ENCODE measurements around the gene TTI1.
"Not testable (repeated sequence)": the region's sequence is repeated elsewhere in the genome, so short reads cannot be mapped to it uniquely, and the experiment has no call there.

Gene TTI1

DNA sequence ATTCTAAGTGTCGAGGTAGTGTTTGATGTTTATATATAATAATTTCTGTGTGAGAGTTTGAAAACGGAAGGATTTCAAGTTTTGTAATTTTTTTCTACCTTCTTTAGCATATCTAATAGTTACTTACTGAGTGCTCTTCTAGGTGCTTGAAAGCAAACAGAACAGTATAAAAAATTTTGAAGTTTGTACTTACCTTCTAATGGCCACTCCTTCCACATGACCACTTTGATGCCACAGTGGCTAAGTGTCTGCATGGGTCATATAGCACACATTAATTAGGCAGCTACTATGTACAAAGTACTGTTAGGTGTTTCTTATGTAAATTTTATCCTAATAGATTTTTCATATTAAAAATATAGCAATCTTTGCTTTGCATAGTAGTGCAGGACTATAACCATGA is 21.4 kb upstream of the TTI1 start:
- DNase-seq = no peak

DNA sequence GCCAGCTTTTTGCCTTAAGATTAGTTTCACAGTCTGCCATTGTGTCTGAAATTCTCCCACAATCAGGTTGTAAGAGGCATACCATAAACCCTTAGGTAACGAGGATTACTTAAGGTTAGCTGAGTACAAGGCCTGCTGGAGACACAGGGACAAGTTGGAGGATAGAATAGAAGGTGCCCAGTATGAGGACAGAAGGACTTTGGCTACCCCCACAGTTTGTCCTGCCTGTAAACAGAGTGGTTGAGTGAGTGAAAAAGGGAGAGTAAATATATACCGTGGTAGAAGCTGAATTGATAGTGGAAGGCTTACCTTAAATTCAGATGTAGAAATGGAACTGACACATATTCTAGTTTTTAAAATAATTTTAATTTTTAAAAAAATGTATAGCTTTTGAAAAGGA is 19.6 kb upstream of the TTI1 start:
- DNase-seq = no peak

- no peak for DNase-seq
Measured at GRCh38 chr20:38050686-38051085, 17.4 kb upstream of the TTI1 start.

DNA sequence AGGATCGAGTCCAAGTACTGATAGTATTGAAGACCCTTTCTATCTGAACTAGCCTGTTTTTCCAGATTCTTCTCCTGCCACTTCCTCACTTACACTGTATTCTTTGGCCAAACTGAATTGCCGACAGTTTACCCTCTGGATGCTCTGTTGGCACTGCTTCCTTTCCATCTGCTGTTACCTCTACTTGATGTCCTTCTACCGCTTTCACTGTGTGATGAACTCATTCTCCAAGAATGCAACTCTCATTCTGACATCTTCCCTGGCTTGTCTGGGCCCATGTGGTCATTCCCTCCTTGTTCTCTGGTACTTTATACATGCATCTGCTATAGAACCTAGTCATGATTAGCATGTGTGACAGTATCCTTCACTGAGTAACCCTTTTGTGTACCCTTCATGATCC is 16.5 kb upstream of the TTI1 start:
- DNase-seq = no peak

DNA sequence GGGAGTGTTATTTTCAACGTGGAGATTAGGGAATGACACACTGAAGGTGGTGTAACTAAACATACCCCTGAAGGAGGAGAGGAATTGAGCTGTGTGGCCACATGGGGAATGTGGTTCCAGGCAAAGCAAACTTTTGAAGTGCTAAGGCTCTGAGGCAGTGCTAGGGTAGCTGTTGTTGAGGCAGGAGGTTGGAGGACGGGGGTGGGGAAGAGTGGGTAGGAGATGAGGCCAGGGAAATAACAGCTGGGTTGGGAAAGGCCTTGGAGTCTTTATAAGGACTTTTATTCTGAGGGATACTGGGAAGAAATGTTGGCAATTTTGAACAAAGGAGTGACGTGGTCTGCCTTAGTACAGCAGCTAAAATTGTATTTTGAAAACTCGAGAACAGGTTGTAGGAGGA is 13.3 kb upstream of the TTI1 start:
- no peak for DNase-seq

DNA sequence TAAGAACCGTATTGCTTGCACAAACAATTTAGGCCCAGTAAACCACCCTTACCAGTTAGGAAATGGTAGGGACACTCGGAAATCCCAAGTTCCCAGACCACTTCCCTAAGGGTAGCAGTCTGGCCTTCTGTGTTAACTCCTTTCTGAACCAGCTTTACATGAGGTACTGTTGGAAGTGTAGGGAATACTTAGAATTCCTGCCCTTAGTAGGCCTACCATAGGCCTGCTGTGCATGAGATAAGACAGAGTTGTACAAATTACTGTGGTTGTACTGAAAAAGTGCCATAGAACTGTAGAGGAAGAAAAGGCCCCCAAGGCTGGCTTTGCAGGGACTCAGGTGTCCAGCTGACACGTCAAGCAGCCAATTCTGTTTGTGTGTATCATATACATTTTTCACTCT is 11.4 kb upstream of the TTI1 start:
- no peak for DNase-seq

GRCh38 chr20:38043512-38044300 is 10.4 kb upstream of the TTI1 start:
- no peak for DNase-seq

DNA sequence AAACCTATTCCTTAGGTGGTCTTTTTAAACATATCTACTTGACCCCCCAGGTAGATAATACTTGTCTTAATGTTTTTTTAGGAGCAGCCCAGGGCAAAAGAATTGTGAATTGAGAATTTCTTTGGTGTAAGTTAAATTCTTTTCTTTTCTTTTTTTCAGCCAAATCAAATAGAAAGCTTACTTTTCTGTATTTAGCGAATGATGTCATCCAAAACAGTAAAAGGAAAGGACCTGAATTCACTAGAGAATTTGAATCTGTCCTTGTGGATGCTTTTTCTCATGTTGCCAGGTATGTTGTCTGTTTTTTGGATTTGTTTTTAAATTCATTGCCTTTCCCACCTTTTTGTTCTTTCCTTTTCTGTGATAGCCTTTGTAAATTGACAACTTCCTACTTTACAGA is 7.0 kb upstream of the TTI1 start:
- no peak for DNase-seq

DNA sequence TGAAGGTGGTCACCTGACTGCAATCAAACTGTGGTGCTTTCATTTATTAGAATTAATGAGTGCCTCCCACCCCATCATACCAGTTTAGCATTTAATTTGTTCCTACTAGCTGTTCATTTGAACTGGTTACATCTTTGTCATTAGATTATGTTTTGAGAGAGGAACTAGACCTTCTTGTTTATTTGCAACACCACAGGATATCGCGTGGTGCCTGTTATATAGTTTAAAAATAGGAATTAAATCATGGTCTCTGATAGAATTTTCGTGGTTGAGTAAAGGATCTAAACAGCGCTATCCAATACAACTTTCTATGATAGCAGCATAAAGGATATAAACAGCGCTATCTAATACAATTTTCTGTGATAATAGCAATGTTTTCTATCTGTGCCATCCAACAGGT is 3.1 kb upstream of the TTI1 start:
- no peak for DNase-seq

DNA sequence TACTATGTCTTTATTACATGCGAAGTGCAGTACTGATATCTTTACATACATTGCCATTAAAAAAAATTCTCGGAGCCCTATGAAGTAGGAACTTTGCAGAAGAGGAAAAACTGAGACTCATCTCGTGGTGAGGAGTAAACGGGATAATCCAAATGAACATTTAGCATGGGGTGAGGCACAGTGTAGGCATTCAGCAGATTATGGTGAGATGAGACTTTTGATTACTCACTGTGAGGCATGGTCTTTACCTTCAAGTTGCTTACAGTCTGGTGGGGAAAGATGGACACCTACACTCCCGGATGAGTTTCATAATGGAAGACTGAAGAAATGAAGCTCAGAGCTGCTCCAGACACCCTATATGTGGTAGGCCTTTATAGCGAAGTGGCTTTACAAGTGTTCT is 1.7 kb upstream of the TTI1 start:
- no peak for DNase-seq

GRCh38 chr20:38034108-38034649 is 923 bp upstream of the TTI1 start:
- DNase-seq = no peak

GRCh38 chr20:38032585-38033329 is 499 bp downstream of the TTI1 start:
- no peak for DNase-seq

DNA sequence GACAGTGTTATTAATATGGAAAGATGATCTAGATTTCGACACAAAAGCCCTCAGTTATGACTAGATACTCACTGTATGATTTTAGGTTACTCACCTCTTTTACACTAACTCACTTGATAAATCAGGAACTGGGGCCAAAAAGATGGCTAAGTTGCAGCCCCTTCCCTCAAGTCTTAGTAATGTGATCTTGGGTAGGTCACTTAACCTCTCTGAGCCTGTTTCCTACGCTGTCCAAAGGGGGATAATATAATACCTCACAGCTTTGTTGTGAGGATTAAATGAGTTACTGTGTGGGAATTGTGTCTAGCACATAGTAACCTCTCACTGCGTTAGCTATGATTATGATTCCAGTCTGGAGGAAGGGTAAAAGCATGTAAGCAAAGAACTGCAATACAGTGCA is 1.3 kb downstream of the TTI1 start:
- no peak for DNase-seq

- DNase-seq = no peak
Measured at GRCh38 chr20:38029453-38029852, 3.8 kb downstream of the TTI1 start.

GRCh38 chr20:38024496-38024895 is 8.8 kb downstream of the TTI1 start:
- no peak for DNase-seq

GRCh38 chr20:38023181-38024001 is 9.9 kb downstream of the TTI1 start:
- DNase-seq = no peak

GRCh38 chr20:38021087-38021772 is 12.0 kb downstream of the TTI1 start:
- DNase-seq = no peak

DNA sequence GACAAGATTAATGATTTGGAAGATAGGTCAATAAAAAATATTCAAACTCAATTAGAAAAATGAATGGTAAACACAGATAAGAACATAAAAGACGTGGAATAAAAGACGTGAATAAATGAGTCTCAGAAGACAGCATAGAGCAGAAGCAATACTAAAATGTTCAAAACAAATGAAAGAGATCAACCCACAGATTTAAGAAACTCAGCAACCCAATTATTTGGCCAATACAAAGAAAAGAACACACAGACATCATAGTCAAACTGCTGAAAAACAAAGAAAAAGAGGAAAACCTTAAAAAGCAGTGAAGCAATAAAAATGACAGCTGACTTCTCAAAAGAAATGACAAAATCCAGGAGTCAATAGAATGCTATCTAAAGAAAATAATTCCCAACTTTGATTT is 14.9 kb downstream of the TTI1 start:
- no peak for DNase-seq

DNA sequence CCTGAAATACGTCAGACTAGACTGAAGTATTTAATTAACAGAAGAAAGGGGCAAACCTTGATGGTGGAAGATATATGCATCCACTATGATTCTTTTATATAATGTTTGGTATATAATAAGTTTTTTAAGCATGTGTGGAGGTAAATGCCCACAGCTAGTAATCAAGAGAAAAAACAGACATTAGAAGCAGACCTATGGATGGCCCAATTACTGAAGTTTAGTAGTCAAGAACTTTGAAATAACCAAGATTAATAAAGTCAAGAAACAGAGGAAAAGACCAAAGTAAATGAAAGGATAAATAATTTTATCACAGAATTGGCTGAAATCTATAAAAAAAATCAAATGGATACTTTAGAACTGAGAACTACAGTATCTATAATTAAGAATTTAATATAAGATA is 15.3 kb downstream of the TTI1 start:
- no peak for DNase-seq

GRCh38 chr20:38013887-38014286 is 19.4 kb downstream of the TTI1 start:
- no peak for DNase-seq

DNA sequence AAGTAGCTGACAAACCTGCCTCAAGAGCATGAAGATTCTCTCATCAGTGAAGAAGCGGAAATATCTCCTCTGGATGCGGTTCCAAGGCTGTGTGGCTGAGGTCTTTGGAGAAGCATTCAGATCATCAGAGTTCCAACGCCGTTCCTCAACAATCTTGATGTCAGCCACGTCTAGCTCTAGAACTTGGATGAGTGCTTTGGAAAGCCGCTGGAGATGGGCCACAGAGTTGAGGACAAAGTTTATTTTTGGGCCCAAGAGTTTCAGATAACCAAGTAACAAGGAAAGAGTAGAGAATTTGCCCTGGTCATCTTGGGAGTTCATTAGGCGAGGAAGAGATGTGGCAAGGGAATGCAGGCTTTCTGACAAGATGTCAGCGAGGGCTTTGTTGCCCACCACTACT is 20.9 kb downstream of the TTI1 start:
- no peak for DNase-seq

GRCh38 chr20:38011696-38012095 is 21.6 kb downstream of the TTI1 start:
- DNase-seq = no peak

DNA sequence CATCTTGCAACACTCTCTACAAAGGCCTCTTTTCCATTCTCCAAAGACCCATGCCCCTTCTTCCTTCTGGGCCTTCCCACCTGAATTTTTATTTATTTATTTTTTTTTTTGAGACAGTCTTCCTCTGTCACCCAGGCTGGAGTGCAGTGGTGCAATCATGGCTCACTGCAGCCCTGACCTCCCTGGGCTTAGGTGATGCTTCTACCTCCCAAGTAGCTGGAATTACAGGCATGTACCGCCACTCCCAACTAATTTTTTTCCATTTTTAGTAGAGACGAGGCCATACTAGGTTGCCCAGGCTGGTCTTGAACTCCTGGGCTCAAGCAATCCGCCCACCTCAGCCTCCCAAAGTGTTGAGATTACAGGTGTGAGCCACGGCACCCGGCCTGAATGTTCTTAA is 23.8 kb downstream of the TTI1 start:
- not testable (repeated sequence) for DNase-seq
